SK-N-SH (cell line): ENCODE data around the gene XKR7.

Source experiments
- CTCF ChIP-seq: fragments of 200-600 bp; sonication (generic); IDR thresholded peaks from 2 replicates; pipeline ENCODE4 v1.6.1; 2017; ENCODE audit warnings: antibody characterized with exemption, mild to moderate bottlenecking, moderate library complexity
- NFIC ChIP-seq: IDR thresholded peaks from 2 replicates; pipeline ENCODE4 v1.4.0; 2012; ENCODE audit warnings: borderline replicate concordance

GRCh38 chr20:31977080-31977479 is 9.1 kb downstream of the XKR7 start:
- no peak for TF ChIP-seq NFIC
- no peak for TF ChIP-seq CTCF
